Urinary bladder (tissue), 4 donors: ENCODE results near the gene BRMS1. TPM values are rescaled to one million over a fixed set of nuclear protein-coding genes. Genes with fewer than 3 reads are reported as not detected.
"Not testable (repeated sequence)": the region's sequence is repeated elsewhere in the genome, so short reads cannot be mapped to it uniquely, and the experiment has no call there.

Experiments
- DNase-seq: peaks from one replicate; pipeline ENCODE4 v3.0.0-alpha.2; 2015; ENCODE audit errors: extremely low spot score
- H3K27ac ChIP-seq: one replicate; pipeline ENCODE4 v1.5.1; 2013; ENCODE audit warnings: low read depth, mild to moderate bottlenecking, moderate library complexity
- H3K36me3 ChIP-seq: one replicate; pipeline ENCODE4 v1.6.1; 2013; ENCODE audit warnings: mild to moderate bottlenecking, moderate library complexity; ENCODE audit not compliant: insufficient read depth
- H3K4me1 ChIP-seq: one replicate; pipeline ENCODE4 v1.6.1; 2013; ENCODE audit warnings: mild to moderate bottlenecking, moderate library complexity; ENCODE audit not compliant: insufficient read depth
- H3K4me3 ChIP-seq: one replicate; pipeline ENCODE4 v1.5.1; 2013; ENCODE audit warnings: low read depth, low read length
- WGBS: extraction: QIAGEN DNeasy Blood & Tissue Kit; methylation state at CpG from one replicate; pipeline ENCODE4 v1.1.7; 2013; 5-methylcytosine and 5-hydroxymethylcytosine counted together
- polyA plus RNA-seq: library from polyadenylated mRNA; stranded (reverse); fragments of 200-250 nt; gene quantifications from one replicate; pipeline ENCODE4 v1.2.3, GENCODE V29; 2013
- total RNA-seq: library from RNA; depleted of rRNA; stranded (reverse); fragments of >200 nt; gene quantifications from one replicate; pipeline ENCODE4 v1.2.3, GENCODE V29; 2014
- donor health status: healthy with polysubstance abuse.
- donor health status: healthy.

Gene BRMS1
- total and polyA plus RNA-seq, 2 donors, result 13.6 to 37.3 TPM

DNA sequence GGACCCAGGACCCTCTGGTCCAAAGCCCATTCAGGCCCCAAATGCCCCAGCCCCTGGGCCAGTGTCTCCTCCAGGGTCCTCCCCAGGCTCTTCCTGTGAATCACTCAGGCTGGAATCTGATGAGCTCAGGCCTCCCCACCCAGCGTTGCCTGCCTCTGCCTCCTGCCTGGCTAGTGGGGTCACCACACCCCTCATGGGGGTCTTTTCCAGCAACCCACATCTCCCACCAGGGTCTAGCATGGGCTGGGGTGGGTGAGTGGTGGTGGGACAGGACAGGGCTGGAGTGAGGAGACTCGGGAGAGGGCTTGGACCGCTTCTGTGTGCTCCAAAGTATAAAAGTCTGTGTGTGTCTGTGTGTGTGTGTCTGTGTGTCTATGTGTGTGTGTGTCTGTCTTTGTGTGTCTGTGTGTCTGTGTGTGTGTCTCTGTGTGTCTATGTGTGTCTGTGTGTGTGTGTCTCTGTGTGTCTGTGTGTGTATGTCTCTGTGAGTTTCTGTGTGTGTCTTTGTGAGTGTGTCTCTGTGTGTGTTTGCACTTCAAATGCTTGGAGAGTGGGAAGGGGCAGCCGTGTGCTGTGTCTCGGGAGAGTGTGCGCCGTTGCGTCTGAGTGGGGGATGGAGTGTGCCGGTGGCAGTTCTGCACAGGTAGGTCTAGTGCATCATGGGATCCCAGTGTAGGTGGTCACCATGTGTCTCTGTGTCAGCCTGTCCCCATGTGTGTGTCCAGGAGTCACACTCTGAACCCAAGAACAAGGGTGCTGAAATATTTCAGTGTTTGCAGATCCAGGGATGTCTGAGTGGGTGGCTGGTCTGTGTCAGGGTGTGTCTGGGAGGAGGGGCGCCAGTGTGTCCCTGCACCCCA lies 17.5 kb downstream of the BRMS1 start:
- no peaks in the 10 kb centered on the region for H3K36me3 ChIP-seq
- no peak overlapping the region for H3K27ac ChIP-seq
- no peak overlapping the region for H3K4me3 ChIP-seq
- H3K4me1 ChIP-seq, result no peaks in the 10 kb centered on the region
- WGBS, result 75% methylated on average over 10 of the region's 10 CpGs
- no peak for DNase-seq

DNA sequence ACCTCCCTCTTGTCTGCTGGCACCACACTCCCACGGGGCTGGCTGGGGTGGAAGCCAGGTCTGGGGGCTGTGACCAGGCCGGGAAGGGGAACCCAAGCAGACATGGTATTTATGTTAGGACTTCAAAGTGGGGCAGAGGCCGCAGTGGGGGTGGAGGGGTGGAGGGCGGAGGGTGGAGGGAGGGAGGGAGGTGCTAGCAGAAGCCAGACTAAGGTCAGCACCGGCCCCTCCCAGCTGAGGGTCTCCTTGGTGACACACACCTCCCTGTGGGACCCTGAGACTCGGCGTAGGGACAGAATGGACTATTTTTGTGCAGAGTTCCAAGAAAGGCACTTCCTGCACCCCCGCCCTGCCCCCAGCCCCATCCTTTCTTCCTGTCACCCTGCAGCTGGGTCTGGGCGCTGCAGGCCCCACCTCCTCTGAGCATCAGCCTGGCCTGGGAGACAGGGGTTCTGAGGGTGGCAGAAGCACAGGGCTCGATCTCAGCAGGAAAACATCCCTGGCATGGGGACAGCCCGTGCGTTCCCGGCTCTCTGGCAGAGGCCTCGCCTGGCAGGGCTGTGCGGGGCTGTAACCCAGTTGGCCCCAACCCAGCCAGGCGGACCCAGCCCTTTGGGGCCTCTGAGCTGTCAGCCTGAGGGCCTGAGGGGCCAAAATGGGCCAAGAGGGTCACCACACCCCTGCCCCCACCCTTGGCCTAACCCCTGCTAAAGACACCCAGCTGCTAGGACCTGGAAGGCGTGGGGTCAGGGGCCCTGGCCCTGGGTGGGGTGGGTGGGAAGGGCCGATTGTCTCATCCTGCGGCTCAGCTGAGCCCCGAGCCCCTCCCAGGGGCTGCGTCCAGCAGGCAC lies 18.4 kb downstream of the BRMS1 start:
- WGBS, result 28% methylated on average over 21 of the region's 21 CpGs
- H3K36me3 ChIP-seq, result no peaks in the 10 kb centered on the region
- DNase-seq, result no peak
- H3K27ac ChIP-seq, result no peak overlapping the region
- H3K4me1 ChIP-seq, result no peaks in the 10 kb centered on the region
- no peak overlapping the region for H3K4me3 ChIP-seq

DNA sequence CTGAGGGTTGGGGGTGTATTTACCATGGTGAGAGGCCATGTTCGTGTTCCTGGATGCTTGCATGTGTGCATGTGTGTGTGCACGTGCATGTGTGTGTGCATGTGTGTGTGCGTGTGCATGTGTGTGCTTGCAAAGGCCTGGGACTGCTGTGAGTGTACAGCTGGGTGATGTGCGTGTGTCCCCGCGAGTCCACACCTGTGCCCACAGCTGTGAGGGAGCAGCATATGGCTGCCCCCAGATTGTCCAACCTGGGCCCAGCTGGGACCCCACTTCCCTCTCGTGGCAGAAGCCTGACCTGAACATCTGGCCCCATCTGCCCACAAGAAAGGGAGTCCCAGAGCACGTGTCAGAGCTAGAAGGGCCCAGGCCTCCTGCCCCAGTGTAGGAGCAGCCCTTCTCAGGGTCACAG lies 19.6 kb downstream of the BRMS1 start:
- Histone ChIP-seq H3K4me3 (no peak overlapping the region), H3K4me1 (no peaks in the 10 kb centered on the region), H3K36me3 (no peaks in the 10 kb centered on the region), H3K27ac (no peak overlapping the region)
- WGBS, result 72% methylated on average over 8 of the region's 8 CpGs
- DNase-seq, result no peak

DNA sequence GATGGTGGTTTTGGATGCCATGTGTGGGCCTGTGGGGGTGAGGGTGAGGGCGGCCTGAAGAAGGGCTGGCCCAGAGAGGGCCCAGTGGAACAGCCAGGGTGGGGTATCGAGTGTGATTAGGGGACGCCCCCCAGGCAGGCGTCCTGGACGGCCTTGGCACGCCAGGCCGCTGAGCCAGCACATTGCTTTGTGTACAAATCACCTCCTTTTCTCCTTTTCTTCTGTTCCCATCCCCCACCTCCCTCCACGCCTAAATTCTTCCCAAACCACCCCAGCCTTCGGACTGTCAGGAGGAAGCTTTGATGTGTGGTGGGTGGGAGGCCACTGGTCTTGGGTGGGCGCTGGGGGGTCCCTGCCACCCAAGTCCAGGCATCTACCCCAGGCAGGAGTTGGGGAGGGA lies 20.2 kb downstream of the BRMS1 start:
- Histone ChIP-seq H3K27ac (no peak overlapping the region), H3K4me1 (no peaks in the 10 kb centered on the region), H3K4me3 (no peak overlapping the region), H3K36me3 (no peaks in the 10 kb centered on the region)
- WGBS, result 53% methylated on average over 10 of the region's 10 CpGs
- DNase-seq, result no peak

DNA sequence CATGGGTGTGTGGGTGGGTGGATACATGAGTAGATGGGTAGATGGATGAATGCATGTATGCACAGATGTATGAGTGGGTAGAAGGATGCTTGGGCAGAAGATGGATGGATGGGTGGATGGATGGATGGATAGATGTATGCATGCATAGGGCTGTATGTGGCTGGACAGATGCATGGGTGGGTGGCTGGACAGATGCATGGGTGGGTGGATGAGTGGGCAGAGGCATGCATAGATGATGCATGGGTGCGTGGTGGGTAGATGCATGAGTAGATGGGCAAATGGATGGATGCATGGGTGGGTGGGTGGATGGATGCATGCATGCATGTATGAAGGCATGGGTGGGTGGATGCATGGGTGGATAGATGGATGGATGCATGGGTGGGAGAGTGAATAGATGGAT lies 21.2 kb downstream of the BRMS1 start:
- 98% methylated on average over 1 of the region's 1 CpG for WGBS
- Histone ChIP-seq H3K36me3 (no peaks in the 10 kb centered on the region), H3K4me3 (no peak overlapping the region), H3K4me1 (no peaks in the 10 kb centered on the region), H3K27ac (no peak overlapping the region)
- DNase-seq, result no peak

DNA sequence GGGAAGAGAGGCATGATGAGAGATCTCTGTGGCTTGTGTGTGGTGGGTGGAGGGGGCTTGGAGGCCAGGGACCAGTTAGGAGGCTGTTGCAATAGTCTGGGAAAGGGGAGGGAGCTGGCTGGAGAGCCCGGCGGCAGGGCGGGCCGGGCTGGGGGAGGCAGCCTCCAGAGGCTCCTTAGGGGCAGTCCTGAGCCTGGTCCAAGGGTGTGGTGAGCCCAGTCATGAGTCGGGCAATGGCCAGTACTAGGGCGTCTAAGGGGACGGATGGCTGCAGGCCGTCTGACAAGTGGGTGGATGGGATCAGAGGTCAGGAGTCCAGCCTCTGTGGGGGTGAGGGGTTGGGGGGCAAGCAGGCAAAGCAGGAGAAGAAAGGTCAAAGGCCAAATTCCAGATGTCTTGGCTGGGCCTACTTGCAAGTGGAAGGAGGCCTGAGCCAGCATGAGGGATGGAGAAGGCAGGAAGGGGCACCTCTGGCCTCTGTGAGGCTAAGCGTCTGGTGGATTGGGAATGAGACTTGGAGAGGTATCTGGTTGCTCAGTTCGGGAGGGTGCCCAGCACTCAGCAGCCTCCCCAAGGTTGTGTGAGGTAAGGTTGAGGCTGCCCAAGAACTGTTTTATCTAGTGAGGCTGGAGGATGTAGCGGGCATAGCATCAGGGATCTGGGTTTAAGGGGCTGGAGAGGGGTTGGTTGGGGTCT lies 22.0 kb downstream of the BRMS1 start:
- Histone ChIP-seq H3K27ac (no peak overlapping the region), H3K4me1 (no peaks in the 10 kb centered on the region), H3K4me3 (no peak overlapping the region), H3K36me3 (no peaks in the 10 kb centered on the region)
- no peak for DNase-seq
- WGBS, result 71% methylated on average over 11 of the region's 11 CpGs

DNA sequence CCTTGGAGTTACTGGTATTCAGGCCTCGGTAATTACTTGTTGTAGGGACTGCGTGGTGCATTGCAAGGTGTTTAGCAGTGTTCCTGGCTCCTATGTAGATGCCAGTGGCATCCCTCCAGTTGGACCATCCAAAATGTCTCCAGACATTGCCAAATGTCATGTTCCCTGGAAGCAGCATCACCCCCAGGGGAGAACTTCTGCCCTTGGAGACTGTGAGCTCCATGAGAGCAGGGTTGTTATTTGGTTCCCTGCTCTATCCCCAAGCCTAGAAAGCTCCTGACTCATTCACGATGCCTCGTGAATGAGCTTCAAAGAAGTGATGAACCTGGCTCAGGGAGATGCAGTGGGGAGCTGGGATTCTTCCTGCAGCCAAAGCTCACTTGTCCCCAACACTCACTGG lies 23.3 kb downstream of the BRMS1 start:
- no peak for DNase-seq
- H3K4me1 ChIP-seq, result no peaks in the 10 kb centered on the region
- no peaks in the 10 kb centered on the region for H3K36me3 ChIP-seq
- no peak overlapping the region for H3K4me3 ChIP-seq
- no peak overlapping the region for H3K27ac ChIP-seq
- WGBS, result 85% methylated on average over 4 of the region's 4 CpGs

DNA sequence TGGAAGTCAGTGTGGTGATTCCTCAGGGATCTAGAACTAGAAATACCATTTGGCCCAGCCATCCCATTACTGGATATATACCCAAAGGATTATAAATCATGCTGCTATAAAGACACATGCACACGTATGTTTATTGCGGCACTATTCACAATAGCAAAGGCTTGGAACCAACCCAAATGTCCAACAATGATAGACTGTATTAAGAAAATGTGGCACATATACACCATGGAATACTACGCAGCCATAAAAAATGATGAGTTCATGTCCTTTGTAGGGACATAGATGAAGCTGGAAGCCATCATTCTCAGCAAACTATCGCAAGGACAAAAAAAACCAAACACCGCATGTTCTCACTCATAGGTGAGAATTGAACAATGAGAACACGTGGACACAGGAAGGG lies 24.2 kb downstream of the BRMS1 start:
- H3K27ac ChIP-seq, H3K4me1 ChIP-seq, H3K36me3 ChIP-seq, H3K4me3 ChIP-seq, DNase-seq: not testable (repeated sequence)
- 90% methylated on average over 6 of the region's 6 CpGs for WGBS

DNA sequence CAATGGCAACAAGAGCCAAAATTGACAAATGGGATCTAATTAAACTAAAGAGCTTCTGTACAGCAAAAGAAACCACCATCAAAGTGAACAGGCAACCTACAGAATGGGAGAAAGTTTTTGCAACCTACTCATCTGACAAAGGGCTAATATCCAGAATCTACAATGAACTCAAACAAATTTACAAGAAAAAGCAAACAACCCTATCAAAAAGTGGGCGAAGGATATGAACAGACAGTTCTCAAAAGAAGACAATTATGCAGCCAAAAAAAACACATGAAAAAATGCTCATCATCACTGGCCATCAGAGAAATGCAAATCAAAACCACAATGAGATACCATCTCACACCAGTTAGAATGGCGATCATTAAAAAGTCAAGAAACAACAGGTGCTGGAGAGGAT lies 24.6 kb downstream of the BRMS1 start:
- not testable (repeated sequence) for DNase-seq, H3K27ac ChIP-seq, H3K4me3 ChIP-seq, H3K36me3 ChIP-seq, H3K4me1 ChIP-seq
- 100% methylated on average over 1 of the region's 2 CpGs for WGBS

DNA sequence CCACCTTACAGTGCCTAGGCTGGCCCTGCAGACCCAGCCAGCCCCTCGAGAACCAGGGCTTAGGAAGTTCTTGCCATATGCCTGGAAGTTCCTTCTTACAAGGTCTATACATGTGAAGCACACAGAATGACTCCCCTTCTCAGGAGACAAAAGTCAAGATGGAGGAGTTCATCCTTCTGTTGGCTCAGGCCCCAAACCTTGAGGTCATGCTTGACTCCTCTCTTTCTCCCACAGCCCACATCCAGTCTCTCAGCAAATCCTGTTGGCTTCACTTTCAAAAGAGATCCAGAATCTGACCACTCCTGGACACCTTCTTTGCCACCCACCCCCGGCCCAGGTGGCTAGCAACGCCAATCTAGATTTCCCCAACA lies 26.3 kb downstream of the BRMS1 start:
- Histone ChIP-seq H3K4me3 (no peak overlapping the region), H3K4me1 (no peaks in the 10 kb centered on the region), H3K27ac (no peak overlapping the region), H3K36me3 (no peaks in the 10 kb centered on the region)
- no peak for DNase-seq
- WGBS, result 66% methylated on average over 3 of the region's 3 CpGs

DNA sequence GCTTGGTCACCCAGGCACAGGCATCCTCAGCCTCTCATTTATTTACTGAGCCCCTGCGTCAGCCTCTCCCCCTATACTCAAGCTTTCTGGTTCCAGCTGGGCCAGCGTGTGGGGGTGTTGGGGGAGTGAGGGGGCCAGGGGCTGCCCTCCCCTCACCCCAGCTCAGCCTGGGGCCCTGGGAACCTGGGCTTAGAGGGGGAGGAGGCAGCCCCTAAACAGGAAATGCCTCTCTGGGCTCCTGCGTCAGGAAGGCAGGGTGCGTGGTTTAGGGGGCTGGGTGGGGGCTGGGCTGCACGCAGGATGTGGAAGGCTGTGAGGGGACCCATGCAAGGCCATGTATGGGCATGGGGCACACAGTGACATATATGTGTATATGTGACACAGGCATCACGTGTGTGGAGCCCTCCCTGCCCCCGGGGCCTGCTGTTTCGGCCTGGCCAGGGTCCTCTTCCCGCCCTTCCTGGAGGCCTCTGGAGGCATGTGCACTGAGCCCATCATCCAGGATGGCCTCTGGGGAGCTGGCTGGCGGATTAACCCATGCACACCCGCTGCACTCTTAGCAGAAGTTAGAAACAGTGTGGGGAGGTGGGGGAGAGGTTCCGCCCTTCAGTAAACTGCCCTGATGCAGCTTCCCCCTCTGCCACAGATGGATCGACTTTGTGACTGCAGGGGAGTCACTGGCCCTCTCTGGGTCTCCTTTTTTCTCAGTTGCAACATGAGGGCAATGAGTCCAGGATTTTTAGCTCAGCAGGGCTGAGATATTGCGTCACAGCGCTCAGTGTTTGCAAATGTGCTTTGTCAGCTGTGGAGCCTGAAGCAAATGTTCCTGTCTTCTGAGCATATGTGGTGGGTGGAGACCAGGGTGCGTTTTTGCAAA lies 26.9 kb downstream of the BRMS1 start:
- Histone ChIP-seq H3K4me3 (no peak overlapping the region), H3K36me3 (no peaks in the 10 kb centered on the region), H3K27ac (peak overlapping the region; percentile 57), H3K4me1 (no peaks in the 10 kb centered on the region)
- WGBS, result 23% methylated on average over 16 of the region's 16 CpGs
- no peak for DNase-seq

DNA sequence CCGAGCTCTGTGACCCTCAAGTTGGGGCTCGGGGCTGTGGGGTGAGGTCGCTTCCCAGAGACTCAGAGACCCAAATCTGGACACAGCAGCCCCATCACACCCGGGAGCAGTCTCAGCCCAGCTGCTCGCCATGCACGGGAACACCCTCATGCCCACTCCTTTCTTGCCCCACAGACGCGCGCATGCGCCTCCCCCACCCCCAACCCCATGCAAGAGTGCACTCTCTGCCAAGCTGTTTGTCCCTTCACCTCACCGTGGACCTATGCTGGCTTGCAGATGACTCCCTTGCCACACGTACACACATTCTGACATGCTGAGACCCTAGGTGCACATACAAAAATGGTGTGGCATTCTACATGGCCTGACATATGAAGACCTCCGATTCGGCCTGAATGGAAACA lies 27.6 kb downstream of the BRMS1 start:
- WGBS, result 4% methylated on average over 14 of the region's 14 CpGs
- peak overlapping the region; percentile 80 for H3K27ac ChIP-seq
- H3K36me3 ChIP-seq, result no peaks in the 10 kb centered on the region
- DNase-seq, result no peak
- no peaks in the 10 kb centered on the region for H3K4me1 ChIP-seq
- peak overlapping the region; percentile 55 for H3K4me3 ChIP-seq

DNA sequence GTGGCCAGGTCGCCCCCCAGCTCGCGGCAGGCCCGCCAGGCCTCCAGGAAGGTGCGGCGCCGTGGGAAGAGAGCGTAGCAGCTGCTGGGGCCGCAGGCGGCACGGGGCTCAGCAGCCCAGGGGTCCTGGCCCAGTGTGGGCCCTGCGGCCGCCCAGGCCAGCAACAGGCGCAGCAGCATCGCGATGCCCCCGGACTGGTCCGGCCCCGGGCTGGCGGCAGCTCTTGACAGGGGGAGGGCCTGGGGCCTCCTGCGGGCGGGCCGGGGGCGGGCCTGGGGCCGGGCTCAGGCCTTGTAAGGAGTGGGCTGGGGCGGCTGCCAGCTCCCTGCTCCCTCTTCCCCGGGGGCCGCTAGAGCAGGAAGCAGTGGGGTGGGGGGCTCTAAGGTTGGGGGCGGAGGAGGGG lies 28.1 kb downstream of the BRMS1 start, which contains the start of gene CD248:
Gene CD248, minus strand, starts transcription at position 196 of the 403 bp plus-strand sequence. Its CDS starts 17 bp downstream, at position 179.
- Histone ChIP-seq H3K4me1 (no peaks in the 10 kb centered on the region), H3K4me3 (peak within 1 kb of the TSS; percentile 55), H3K27ac (peak within 1 kb of the TSS; percentile 80), H3K36me3 (no peaks in the 10 kb centered on the region)
- DNase-seq, result no peak
- 5% methylated on average over 29 of the region's 29 CpGs for WGBS
